NCI-H1694 (cell line): ENCODE measurements around the gene VWA7.
"Not testable (repeated sequence)": the region's sequence is repeated elsewhere in the genome, so short reads cannot be mapped to it uniquely, and the experiment has no call there.

ENCODE experiments used
- DNase-seq: peaks from one replicate; lab custom pipeline; 2025; lab: John Stamatoyannopoulos, UW

Gene VWA7

GRCh38 chr6:31801031-31801927, 24.2 kb upstream of the VWA7 start:
- not testable (repeated sequence) for DNase-seq

GRCh38 chr6:31799781-31800180, 22.7 kb upstream of the VWA7 start:
- no peak for DNase-seq

GRCh38 chr6:31797588-31797987, 20.5 kb upstream of the VWA7 start:
- no peak for DNase-seq

GRCh38 chr6:31796993-31797385, 19.9 kb upstream of the VWA7 start:
- DNase-seq: no peak

- DNase-seq: peak; percentile 35
Measured at GRCh38 chr6:31795616-31796298, 18.6 kb upstream of the VWA7 start, which contains the start of gene VARS1. TSS of gene VARS1 (minus strand) at chr6:31795752. CDS start at chr6:31795217, 535 bp downstream.

GRCh38 chr6:31794866-31795615, 17.9 kb upstream of the VWA7 start:
- DNase-seq: no peak

GRCh38 chr6:31794294-31794865, 17.3 kb upstream of the VWA7 start:
- DNase-seq: no peak

- not testable (repeated sequence) for DNase-seq
Measured at GRCh38 chr6:31793927-31794245, 16.8 kb upstream of the VWA7 start.

GRCh38 chr6:31792761-31793171, 15.6 kb upstream of the VWA7 start:
- DNase-seq: no peak

- DNase-seq: no peak
Measured at GRCh38 chr6:31792090-31792374, 14.9 kb upstream of the VWA7 start.

GRCh38 chr6:31791324-31792089, 14.4 kb upstream of the VWA7 start:
- peak; percentile 53 for DNase-seq

- DNase-seq: no peak
Measured at GRCh38 chr6:31785475-31785874, 8.3 kb upstream of the VWA7 start.

GRCh38 chr6:31784098-31784925, 7.2 kb upstream of the VWA7 start:
- no peak for DNase-seq

- no peak for DNase-seq
Measured at GRCh38 chr6:31782126-31782855, 5.2 kb upstream of the VWA7 start.

GRCh38 chr6:31781244-31782125, 4.4 kb upstream of the VWA7 start:
- no peak for DNase-seq

GRCh38 chr6:31780507-31781243, 3.5 kb upstream of the VWA7 start:
- DNase-seq: no peak

GRCh38 chr6:31779908-31780307, 2.8 kb upstream of the VWA7 start:
- no peak for DNase-seq
